GM18499 (cell line): ENCODE data around the gene PTCD1.

Source experiments
- ATAC-seq: cut with Tn5 transposase; IDR thresholded peaks from one replicate; pipeline ENCODE4 v1.9.1; 2021; ENCODE audit warnings: moderate number of reproducible peaks; ENCODE audit not compliant: insufficient read depth, unreplicated experiment

PTCD1 gene

GRCh38 chr7:99373091-99374066, 65.2 kb downstream of the PTCD1 start:
- no peak for ATAC-seq

- no peak for ATAC-seq
These were observed 66.1 kb downstream of the PTCD1 start for GRCh38 chr7:99372275-99373090.

GRCh38 chr7:99371376-99371920, 67.2 kb downstream of the PTCD1 start:
- no peak for ATAC-seq

GRCh38 chr7:99369767-99370391, 68.7 kb downstream of the PTCD1 start:
- no peak for ATAC-seq

- ATAC-seq: no peak
These were observed 69.7 kb downstream of the PTCD1 start for GRCh38 chr7:99368750-99369389.
